GM18873 (cell line): ENCODE data around the gene CCDC15.

Source experiments
- ATAC-seq: cut with Tn5 transposase; IDR thresholded peaks from one replicate; pipeline ENCODE4 v1.9.1; 2021; ENCODE audit warnings: mild to moderate bottlenecking, moderate library complexity, moderate number of reproducible peaks; ENCODE audit not compliant: unreplicated experiment, low FRiP score

The CCDC15 gene

GRCh38 chr11:125062931-125063428 is 109.0 kb downstream of the CCDC15 start, which contains the start of gene SLC37A2:
TSS of gene SLC37A2 (plus strand) at chr11:125063305. CDS start at chr11:125063368, 63 bp downstream.
- peak; percentile 89 for ATAC-seq

DNA sequence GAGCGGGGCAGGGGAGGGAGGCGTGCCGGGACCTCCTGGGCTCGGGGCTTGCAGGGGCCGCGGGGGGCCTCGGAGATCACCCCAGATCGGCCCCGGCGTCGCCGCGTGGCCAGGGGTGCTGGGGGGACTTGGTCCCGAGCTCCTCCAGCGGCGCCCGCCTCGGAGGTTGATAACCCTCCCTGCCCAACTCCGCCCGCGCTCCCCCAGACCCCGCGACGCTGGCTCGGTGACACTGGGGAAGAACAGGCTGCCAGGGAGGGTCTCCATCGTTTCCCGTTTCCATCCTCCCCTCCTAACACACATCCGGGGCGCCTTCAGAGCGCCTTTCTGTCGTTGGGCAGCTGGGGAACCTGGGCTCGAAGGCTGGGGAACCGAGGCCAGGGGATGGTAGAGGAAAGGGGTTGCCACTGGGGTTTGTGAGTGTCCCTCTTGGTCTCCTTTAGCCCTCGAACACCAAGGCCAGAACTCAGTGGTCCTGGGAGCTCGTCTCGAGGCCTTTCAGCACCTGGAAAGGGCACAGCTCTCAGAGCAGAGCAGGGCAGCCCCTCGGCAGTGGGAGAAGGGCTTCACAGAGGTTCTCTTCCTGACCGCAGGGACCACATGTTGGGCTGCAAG is 109.5 kb downstream of the CCDC15 start:
- peak; percentile 13 for ATAC-seq

DNA sequence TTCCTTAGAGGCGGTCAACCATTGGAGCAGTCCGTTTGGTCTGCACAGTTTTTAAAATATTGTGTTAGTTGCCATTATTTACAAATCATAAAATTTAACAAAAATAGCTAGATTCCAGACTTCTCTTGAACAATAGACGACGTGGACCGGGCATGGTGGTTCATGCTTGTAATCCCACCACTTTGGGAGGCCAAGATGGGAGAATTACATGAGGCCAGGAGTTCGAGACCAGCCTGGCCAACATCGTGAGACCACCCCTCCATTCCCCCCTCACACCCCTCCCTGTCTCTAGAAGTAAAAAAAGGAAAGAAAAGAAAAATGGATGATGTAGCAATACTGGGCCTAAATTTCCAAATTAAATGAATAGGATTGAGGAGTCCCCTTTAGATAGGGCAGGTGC is 110.1 kb downstream of the CCDC15 start:
- no peak for ATAC-seq

DNA sequence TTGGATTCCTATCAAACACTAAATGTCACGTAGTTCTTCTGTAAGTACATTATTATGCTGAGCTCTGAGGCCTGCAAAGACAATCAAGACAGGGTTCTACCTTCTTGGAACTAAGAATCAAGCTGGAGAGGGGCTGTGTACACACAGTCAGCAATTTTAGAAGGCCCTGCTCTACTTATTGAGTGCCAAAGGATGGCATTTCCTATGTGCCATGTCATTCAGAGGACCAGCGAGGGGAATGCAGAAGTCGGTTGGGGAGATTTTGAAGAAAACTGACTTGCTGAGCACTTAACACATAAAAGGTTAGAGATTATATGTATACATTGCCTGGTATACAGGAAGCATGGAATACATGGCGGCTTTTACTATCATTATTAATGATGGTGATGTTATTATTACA is 114.4 kb downstream of the CCDC15 start:
- ATAC-seq, result no peak

DNA sequence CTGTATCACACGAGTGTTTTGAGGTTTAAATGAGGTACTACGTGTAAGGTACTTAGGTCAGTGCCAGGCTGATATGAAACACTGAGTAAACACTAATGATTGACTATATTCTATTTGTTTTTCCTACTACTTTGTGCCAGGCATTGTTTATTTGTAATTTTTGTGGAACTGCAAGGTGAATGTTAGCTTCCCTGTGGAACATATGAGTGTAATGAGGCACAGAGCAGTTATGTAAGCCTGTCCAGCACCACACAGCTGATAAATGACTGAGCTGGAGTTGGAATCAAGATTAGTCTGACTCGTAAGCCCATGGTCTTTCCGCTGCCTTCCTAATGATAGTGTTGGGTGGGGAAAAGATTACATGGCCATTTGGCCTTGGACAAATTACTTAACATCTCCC is 115.0 kb downstream of the CCDC15 start:
- no peak for ATAC-seq

GRCh38 chr11:125069796-125070195 is 115.8 kb downstream of the CCDC15 start:
- ATAC-seq, result no peak

GRCh38 chr11:125070699-125071254 is 116.8 kb downstream of the CCDC15 start:
- ATAC-seq, result peak; percentile 60

- no peak for ATAC-seq
These were observed 117.4 kb downstream of the CCDC15 start for GRCh38 chr11:125071435-125071834.

- no peak for ATAC-seq
These were observed 117.8 kb downstream of the CCDC15 start for GRCh38 chr11:125071846-125072217.

DNA sequence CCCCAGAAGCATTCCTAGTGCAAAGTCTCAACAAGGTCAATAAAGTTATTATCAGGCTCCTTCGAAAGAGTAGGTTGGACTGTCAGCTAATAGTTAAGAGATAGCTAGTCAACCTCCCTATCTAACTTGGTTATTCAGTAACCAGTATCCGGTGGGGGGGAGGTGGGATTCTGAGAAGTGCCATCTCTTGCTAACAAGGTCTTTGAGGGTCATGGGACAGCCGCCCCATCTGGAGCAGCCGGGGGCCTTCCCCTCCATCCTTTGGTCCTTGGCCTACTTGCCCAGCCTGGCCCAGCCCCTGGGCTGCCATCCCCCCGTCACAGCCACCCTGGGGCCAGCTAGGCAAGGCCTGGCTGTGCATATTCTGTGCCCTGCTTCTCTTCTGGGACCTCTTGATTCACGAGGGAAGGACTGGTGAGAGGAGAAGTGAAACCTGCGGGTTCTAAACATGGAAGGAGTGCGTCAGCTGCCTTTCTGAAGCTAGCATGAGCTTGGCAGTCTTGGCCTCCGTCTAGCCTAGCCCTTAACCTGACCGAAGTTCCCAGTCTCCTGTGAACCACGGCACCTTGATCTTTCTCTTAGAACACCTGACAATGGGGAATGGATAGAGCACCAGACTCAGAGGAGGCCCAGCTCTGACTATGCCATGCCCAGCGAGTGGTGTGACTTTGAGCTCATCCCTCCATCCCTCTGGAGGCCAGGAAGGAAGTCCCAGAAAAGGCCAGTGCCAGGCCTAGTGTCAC is 118.4 kb downstream of the CCDC15 start:
- ATAC-seq, result peak; percentile 82

DNA sequence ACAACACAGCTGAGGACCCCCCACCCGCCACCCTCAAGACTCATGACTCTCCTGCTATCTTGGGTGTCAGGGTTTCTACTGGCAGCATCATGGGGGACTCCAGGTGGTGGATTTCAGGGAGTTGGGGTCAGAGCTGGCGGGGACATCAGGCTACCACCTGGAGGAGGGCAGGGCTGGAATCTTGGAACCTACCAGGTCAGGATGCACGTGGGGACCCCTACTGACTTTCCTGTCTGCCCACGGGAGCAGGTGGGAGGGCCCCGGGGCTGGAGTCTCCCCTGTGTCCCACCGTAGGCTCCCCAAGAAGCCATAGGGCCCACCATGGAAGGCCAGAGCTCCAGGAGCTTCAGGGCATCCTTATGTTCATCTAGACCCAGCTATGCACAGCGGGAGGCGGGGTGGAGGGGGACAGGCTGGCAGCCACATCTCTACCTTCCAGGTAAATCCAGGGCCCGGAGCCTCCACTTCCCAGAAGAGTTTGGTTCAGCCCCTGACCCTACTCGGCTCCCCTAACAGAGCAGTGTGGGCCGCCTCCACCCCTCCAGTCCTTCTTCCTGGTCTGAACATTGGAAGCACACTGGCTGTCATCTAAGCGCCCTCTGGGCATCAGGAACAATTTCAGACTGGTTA is 119.1 kb downstream of the CCDC15 start:
- ATAC-seq, result no peak

DNA sequence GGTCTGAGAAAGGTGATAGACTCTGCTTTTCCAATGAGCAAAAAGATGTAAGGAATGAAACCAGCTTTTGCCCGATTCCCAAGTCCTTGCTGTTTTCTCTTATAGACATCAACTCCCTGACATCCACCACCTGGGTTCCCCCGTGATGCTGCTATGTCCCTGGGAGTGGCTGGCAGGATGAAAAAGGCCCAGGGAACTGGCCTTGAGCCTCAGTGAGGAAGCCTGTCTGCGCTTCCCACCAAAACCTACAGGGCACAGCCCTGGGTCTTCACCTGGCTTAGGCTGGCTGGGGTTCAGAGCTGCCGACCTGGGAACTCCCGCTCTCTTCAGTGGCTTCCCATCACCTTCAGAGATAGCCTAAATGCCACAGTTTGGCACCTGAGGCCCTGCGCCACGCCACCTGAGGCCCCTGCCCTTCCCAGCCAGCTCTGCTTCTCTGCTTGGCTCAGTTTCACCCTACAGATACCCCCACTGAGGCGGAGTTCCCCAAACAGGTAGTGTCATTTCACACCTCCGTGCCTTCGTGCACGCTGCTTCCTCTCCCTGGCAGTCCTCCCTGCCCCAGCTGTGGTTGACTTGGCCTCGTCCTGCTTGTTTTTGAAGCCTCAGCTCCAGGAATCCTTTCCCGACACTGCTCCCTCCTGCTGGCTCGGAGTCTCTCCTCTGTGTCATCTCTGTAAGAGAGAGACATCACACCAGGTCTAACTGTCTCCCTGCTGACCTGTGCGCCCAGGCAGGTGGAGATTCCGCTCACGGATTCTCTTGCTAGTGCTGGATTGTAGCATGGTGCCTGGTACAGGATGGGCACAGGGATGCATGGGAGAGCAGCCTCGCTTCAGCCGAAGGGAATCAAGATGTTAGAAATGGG is 119.8 kb downstream of the CCDC15 start:
- ATAC-seq, result no peak

- ATAC-seq, result no peak
These were observed 120.7 kb downstream of the CCDC15 start for GRCh38 chr11:125074511-125075241.

- no peak for ATAC-seq
These were observed 121.2 kb downstream of the CCDC15 start for GRCh38 chr11:125075242-125075625.

DNA sequence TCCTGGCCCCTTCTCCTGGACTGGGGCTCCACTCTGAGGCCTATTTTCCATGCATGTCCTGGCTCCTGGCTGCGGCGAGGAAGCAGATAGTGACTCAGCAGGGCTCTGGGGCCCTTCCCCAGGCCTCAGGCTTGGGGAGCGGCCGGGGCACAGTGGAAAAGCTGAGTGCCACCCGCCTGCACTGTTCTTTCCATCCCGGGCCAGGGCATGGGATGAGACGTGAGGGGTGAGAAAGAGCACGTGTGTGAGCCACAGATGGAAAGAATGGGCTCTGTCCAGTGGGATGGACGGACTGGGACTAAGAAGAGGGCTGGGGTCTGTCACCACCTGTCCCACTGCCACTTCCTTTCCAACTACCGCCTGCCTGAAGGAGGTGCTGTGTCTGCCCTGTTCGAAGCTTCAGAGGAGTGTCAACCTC is 121.9 kb downstream of the CCDC15 start:
- no peak for ATAC-seq

DNA sequence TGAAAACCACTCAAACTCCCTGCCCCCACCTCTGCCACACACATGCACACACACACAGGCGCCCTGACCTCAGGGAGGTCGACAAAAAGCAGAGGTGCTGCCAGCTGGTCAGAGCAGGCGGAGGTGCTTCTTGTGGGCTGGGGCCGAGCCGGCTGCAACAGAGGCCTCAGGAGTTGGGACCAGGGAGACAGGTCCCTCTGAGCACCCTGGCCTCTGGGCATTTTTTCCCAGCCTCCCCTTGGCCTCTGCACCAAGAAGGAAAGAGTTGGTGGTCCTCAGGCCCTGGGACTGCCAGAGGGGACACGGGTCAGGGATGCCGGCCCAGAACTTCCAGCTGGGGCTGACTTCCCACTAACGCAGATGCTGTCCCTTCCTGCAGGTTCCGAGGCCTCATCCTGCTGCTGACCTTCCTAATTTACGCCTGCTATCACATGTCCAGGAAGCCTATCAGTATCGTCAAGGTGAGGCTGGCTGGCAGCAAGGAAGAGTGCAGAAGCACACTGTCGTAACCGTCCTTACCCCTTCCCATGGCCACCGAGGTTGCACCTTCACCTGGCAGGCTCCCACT is 122.5 kb downstream of the CCDC15 start:
- ATAC-seq, result no peak

- no peak for ATAC-seq
These were observed 124.0 kb downstream of the CCDC15 start for GRCh38 chr11:125078016-125078415.

- no peak for ATAC-seq
These were observed 124.6 kb downstream of the CCDC15 start for GRCh38 chr11:125078516-125079140.
